Endothelial cell of umbilical vein (primary cell): ENCODE results near the gene AKAP13. TPM values are rescaled to one million over a fixed set of nuclear protein-coding genes. Genes with fewer than 3 reads are reported as not detected.

Experiments
- BruUV-seq: library from RNA; stranded (reverse); fragments of 400-500 nt; replicated peaks from 2 replicates; lab custom pipeline; 2021; lab: Mats Ljungman, UMichigan
- CTCF ChIA-PET: fragments of 300-600, 350-600 bp; sonication (Branson Sonifier 250); formaldehyde crosslinking; loops from one replicate; lab custom pipeline; 2021; ENCODE audit warnings: antibody characterized with exemption, inconsistent platforms; lab: Charles Lee
- POLR2A ChIA-PET: fragments of 300-600, 350-600 bp; sonication (Branson Sonifier 250); formaldehyde crosslinking; loops from one replicate; lab custom pipeline; 2021; ENCODE audit warnings: antibody characterized with exemption, inconsistent platforms; lab: Charles Lee
- DNase-seq: peaks from one replicate; pipeline ENCODE4 v3.0.0-alpha.2; 2011; ENCODE audit warnings: low read depth, low spot score
- FAIRE-seq: peaks from 2 replicates; lab custom pipeline; 2011; peaks lifted over from hg19 to GRCh38; lab: Jason Lieb, UNC
- H2AFZ ChIP-seq: 2 replicates; pipeline ENCODE4 v1.6.0; 2012; ENCODE audit warnings: low read depth, low read length, control low read depth, inconsistent platforms
- H3K27ac ChIP-seq: 2 replicates; pipeline ENCODE4 v1.5.1; 2011; ENCODE audit warnings: low read depth, mild to moderate bottlenecking, control low read depth, low read length, moderate library complexity; ENCODE audit not compliant: insufficient read depth
- H3K27me3 ChIP-seq, 2 experiments: 2 replicates each; pipeline versions ENCODE4 v1.6.0 to v1.6.1; 2011; ENCODE audit warnings: low read length in 2 of 2, mixed read lengths in 1 of 2; ENCODE audit not compliant: control insufficient read depth in 2 of 2, insufficient read depth in 2 of 2
- H3K36me3 ChIP-seq, 2 experiments: 2 replicates in 1 of 2; 3 replicates in 1 of 2; pipeline ENCODE4 v1.5.1; 2011; ENCODE audit warnings: low read length in 2 of 2, mild to moderate bottlenecking in 1 of 2, moderate library complexity in 1 of 2; ENCODE audit not compliant: control insufficient read depth in 2 of 2, insufficient read depth in 2 of 2; ENCODE audit errors: extremely low read depth in 1 of 2
- H3K4me1 ChIP-seq: 3 replicates; pipeline ENCODE4 v1.5.1; 2011; ENCODE audit warnings: mild to moderate bottlenecking, low read length; ENCODE audit not compliant: control insufficient read depth, insufficient read depth; ENCODE audit errors: extremely low read depth
- H3K4me2 ChIP-seq: 2 replicates; pipeline ENCODE4 v1.6.1; 2011; ENCODE audit warnings: low read length, control low read depth, mixed read lengths; ENCODE audit not compliant: insufficient read depth
- H3K4me3 ChIP-seq, 3 experiments: fragments of 200-600 bp in 1 of 3; sonication (generic), shearing (Covaris generic) in 1 of 3; replicated peaks in 1 of 3; 2 replicates each; pipeline ENCODE4 v1.5.1; 2011 to 2016; ENCODE audit warnings: control low read depth in 3 of 3, low read length in 3 of 3, mild to moderate bottlenecking in 2 of 3, inconsistent platforms in 1 of 3, low read depth in 1 of 3, moderate library complexity in 1 of 3; ENCODE audit not compliant: insufficient read depth in 1 of 3
- H3K79me2 ChIP-seq: 2 replicates; pipeline ENCODE4 v1.6.0; 2012; ENCODE audit warnings: low read length, inconsistent platforms; ENCODE audit not compliant: control insufficient read depth, insufficient read depth
- H3K9ac ChIP-seq: replicated peaks from 2 replicates; pipeline ENCODE3; 2011; ENCODE audit warnings: low read length, control low read depth; ENCODE audit not compliant: insufficient read depth; ENCODE audit errors: extremely low read depth
- H3K9me1 ChIP-seq: replicated peaks from 3 replicates; pipeline ENCODE4 v1.6.0; 2011; ENCODE audit warnings: mild to moderate bottlenecking, low read length; ENCODE audit not compliant: control insufficient read depth, insufficient read depth; ENCODE audit errors: extremely low read depth
- H3K9me3 ChIP-seq: replicated peaks from 2 replicates; pipeline ENCODE4 v1.5.1; 2012; ENCODE audit warnings: low read length, inconsistent platforms; ENCODE audit not compliant: control insufficient read depth, insufficient read depth
- H4K20me1 ChIP-seq: replicated peaks from 2 replicates; pipeline ENCODE3; 2011; ENCODE audit warnings: mild to moderate bottlenecking, low read length; ENCODE audit not compliant: control insufficient read depth, insufficient read depth; ENCODE audit errors: extremely low read depth
- EZH2 ChIP-seq: IDR thresholded peaks from 2 replicates; pipeline ENCODE4 v1.6.1; 2012; ENCODE audit warnings: borderline replicate concordance, low read depth, mild to moderate bottlenecking, moderate library complexity, low read length, inconsistent platforms; ENCODE audit not compliant: severe bottlenecking
- FOS ChIP-seq: IDR thresholded peaks from 2 replicates; pipeline ENCODE4 v1.6.1; 2011; ENCODE audit warnings: mild to moderate bottlenecking, low read length, moderate library complexity, borderline replicate concordance; ENCODE audit not compliant: insufficient read depth
- GATA2 ChIP-seq: IDR thresholded peaks from 2 replicates; pipeline ENCODE4 v1.7.0; 2011; ENCODE audit warnings: low read depth, mild to moderate bottlenecking, moderate library complexity, mixed read lengths, low read length; ENCODE audit not compliant: insufficient read length, insufficient read depth
- JUN ChIP-seq: IDR thresholded peaks from 2 replicates; pipeline ENCODE4 v1.6.1; 2011; ENCODE audit warnings: borderline replicate concordance, low read depth; ENCODE audit not compliant: insufficient read length, insufficient read depth
- MYC ChIP-seq: IDR thresholded peaks from one replicate; pipeline ENCODE4 v1.6.1; 2011; ENCODE audit warnings: mild to moderate bottlenecking, low read depth, low read length
- POLR2A ChIP-seq: IDR thresholded peaks from 2 replicates; pipeline ENCODE4 v1.6.1; 2012; ENCODE audit warnings: low read depth, mild to moderate bottlenecking, control low read depth, low read length
- POLR2AphosphoS5 ChIP-seq: IDR thresholded peaks from 2 replicates; pipeline ENCODE4 v1.6.1; 2012; ENCODE audit warnings: low read depth, mild to moderate bottlenecking, control low read depth, low read length, moderate library complexity; ENCODE audit not compliant: insufficient read depth
- dilution Hi-C: fragments of 300-500 bp; cut with MboI; formaldehyde crosslinking; loops from one replicate; pipeline ENCODE4 v1.15.0; 2019; ENCODE audit warnings: low sequenced_read_pairs; ENCODE audit not compliant: extremely low pct_ligation_motif_present
- intact Hi-C: fragments of 100-400 bp; cut with micrococcal nuclease; formaldehyde crosslinking; loops from one replicate; pipeline ENCODE4 v1.10.0; 2022
- polyA plus RNA-seq, 4 experiments: library from polyadenylated mRNA; depleted of rRNA in 3 of 4; stranded (reverse) in 3 of 4; unstranded in 1 of 4; fragments of >200 nt; gene quantifications; 2 replicates each; pipeline versions ENCODE4 v1.2.1 to v1.2.3, GENCODE V29; 2011 to 2012; ENCODE audit warnings: missing spikeins in 1 of 4
- total RNA-seq: library from RNA; stranded (reverse); gene quantifications from 2 replicates; pipeline ENCODE4 v1.2.3, GENCODE V29; 2021
- TF ChIP-seq, protein P1 (sequence below), 2 donors: IDR thresholded peaks; 1 replicate in 1 of 2; 2 replicates in 1 of 2; pipeline ENCODE4 v1.5.1; 2011; ENCODE audit warnings: low read length in 2 of 2, mild to moderate bottlenecking in 2 of 2, moderate library complexity in 2 of 2, control low read depth in 1 of 2, inconsistent platforms in 1 of 2, low read depth in 1 of 2; ENCODE audit not compliant: insufficient read depth in 1 of 2; ENCODE audit errors: extremely low read depth in 1 of 2
- TF ChIP-seq, protein P2 (sequence below): IDR thresholded peaks from 2 replicates; pipeline ENCODE4 v1.6.1; 2011; ENCODE audit not compliant: insufficient read depth, insufficient read length

AKAP13 gene
- total and polyA plus RNA-seq, 2 donors (not counting 3 experiments of a cell fraction or from before 2014, with no cell fraction given) = 22.8 to 87.8 TPM

DNA sequence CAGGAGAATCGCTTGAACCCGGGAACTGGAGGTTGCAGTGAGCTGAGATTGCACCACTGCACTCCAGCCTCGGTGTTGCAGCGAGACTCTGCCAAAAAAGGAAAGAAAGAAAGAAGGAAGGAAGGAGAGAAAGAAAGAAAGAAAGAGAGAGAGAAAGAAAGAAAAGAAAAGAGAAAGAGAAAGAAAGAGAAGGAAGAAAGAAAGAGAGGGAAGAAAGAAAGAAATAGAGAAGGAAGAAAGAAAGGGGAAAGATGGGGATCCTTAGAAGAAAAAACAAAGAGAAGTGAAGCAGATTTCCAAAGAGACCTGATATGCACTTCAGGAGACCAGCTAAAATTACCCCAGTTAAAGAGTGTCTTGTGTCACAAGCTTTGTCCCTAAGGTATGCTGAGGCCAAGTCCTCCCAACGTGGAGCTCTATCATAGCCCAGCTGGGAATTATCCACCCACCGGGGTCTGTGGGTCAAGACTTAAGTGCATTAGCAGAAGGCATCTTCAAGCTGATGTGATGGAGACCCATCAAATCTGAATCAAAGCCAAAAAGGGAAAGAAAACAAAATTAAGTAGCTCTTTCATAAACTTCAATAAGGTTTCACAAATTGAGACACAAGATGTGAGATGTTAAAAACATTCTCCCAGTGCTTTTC lies 17.8 kb upstream of the AKAP13 start:
- Histone ChIP-seq H2AFZ (no peak overlapping the region), H3K36me3 (no peaks in the 10 kb centered on the region), H3K9ac (no peak overlapping the region), H3K9me1 (no peaks in the 10 kb centered on the region), H4K20me1 (no peaks in the 10 kb centered on the region), H3K27me3 (no peaks in the 10 kb centered on the region), H3K9me3 (no peaks in the 10 kb centered on the region), H3K4me3 (no peak overlapping the region), H3K27ac (no peak overlapping the region), H3K79me2 (no peaks in the 10 kb centered on the region), H3K4me1 (peaks cover 8% of the 10 kb centered on the region), H3K4me2 (no peak overlapping the region)
- ChIA-PET CTCF (interaction anchor here (1.3 to 2.6 kb wide), 4 partner anchors 11 to 74 kb away, joined by 3 to 9 read pairs (median 4); partner anchors contain the start of gene AKAP13), POLR2A (interaction anchor here (0.6 kb wide), 1 partner anchor 19 kb away, joined by 4 read pairs; no protein-coding TSS in a partner anchor)
- dilution Hi-C loops = no loop called here
- TF ChIP-seq, protein P1, sequence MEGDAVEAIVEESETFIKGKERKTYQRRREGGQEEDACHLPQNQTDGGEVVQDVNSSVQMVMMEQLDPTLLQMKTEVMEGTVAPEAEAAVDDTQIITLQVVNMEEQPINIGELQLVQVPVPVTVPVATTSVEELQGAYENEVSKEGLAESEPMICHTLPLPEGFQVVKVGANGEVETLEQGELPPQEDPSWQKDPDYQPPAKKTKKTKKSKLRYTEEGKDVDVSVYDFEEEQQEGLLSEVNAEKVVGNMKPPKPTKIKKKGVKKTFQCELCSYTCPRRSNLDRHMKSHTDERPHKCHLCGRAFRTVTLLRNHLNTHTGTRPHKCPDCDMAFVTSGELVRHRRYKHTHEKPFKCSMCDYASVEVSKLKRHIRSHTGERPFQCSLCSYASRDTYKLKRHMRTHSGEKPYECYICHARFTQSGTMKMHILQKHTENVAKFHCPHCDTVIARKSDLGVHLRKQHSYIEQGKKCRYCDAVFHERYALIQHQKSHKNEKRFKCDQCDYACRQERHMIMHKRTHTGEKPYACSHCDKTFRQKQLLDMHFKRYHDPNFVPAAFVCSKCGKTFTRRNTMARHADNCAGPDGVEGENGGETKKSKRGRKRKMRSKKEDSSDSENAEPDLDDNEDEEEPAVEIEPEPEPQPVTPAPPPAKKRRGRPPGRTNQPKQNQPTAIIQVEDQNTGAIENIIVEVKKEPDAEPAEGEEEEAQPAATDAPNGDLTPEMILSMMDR (IDR thresholded peaks at IDR 0.05; ENCODE audit: extremely low read depth in 1 of 2, insufficient read depth in 1 of 2, low read depth in 1 of 2, low read length in 2 of 2) = no peak
- TF ChIP-seq EZH2 (no peak), POLR2A (no peak)
- no peak for DNase-seq
- intact Hi-C loops = no loop called here
- no peak for FAIRE-seq
- BruUV-seq = no TSS peak

DNA sequence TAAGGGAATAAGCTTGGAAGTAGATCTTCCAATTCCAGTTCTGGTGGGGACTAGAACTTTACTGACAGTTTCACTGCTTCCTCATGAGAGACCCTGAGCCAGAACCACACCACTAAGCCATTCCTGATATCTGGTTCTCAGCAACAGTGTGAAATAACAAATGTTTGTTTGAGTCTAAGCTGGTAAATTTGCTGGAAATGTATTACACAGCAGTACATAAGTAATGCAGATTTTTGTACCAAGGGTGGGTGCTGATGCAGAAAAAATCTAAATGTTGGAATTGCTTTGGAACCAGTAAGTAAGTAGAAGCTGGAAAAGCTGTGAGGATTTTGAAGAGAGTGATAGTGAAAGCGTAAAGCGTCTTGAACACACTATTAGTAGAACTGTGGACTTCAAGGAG lies 14.4 kb upstream of the AKAP13 start:
- intact Hi-C loops (no loop called here), dilution Hi-C loops (no loop called here)
- H3K27me3 ChIP-seq = no peaks in the 10 kb centered on the region
- no peaks in the 10 kb centered on the region for H3K79me2 ChIP-seq
- H3K4me1 ChIP-seq = no peaks in the 10 kb centered on the region
- H2AFZ ChIP-seq = no peak overlapping the region
- H3K9ac ChIP-seq = no peak overlapping the region
- H3K27ac ChIP-seq = no peak overlapping the region
- no peaks in the 10 kb centered on the region for H4K20me1 ChIP-seq
- ChIA-PET POLR2A (no interaction called here), CTCF (interaction anchor here (1.0 to 1.2 kb wide), 2 partner anchors 18 to 48 kb away, joined by 3 to 5 read pairs; no protein-coding TSS in a partner anchor)
- H3K9me1 ChIP-seq = no peaks in the 10 kb centered on the region
- TF ChIP-seq GATA2 (no peak), MYC (no peak), JUN (no peak), FOS (no peak), EZH2 (no peak), POLR2A (no peak), POLR2AphosphoS5 (no peak)
- TF ChIP-seq, protein P1 (IDR thresholded peaks at IDR 0.05; ENCODE audit: extremely low read depth in 1 of 2, insufficient read depth in 1 of 2, low read depth in 1 of 2, low read length in 2 of 2) = no peak
- TF ChIP-seq, protein P2, sequence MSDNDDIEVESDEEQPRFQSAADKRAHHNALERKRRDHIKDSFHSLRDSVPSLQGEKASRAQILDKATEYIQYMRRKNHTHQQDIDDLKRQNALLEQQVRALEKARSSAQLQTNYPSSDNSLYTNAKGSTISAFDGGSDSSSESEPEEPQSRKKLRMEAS = no peak
- DNase-seq (no peak), FAIRE-seq (no peak)
- H3K4me2 ChIP-seq = no peak overlapping the region
- H3K36me3 ChIP-seq = no peaks in the 10 kb centered on the region
- BruUV-seq = no TSS peak
- no peak overlapping the region for H3K4me3 ChIP-seq
- no peaks in the 10 kb centered on the region for H3K9me3 ChIP-seq
